GM23338 (cell line): ENCODE results near the gene PDX1.

Experiments used
- EZH2 ChIP-seq: fragments of 200-600 bp; sonication (generic); IDR thresholded peaks from one replicate; pipeline ENCODE4 v1.8.0; 2017; ENCODE audit warnings: antibody characterized with exemption, mild to moderate bottlenecking, low read depth; ENCODE audit not compliant: unreplicated experiment
- EZH2phosphoT487 ChIP-seq: fragments of 200-600 bp; sonication (generic); IDR thresholded peaks from one replicate; pipeline ENCODE4 v1.8.1; 2018; ENCODE audit warnings: antibody characterized with exemption; ENCODE audit not compliant: unreplicated experiment
- JUNB ChIP-seq: IDR thresholded peaks from one replicate; pipeline ENCODE4 v1.6.1; 2016; ENCODE audit warnings: antibody characterized with exemption; ENCODE audit not compliant: unreplicated experiment
- NANOG ChIP-seq: IDR thresholded peaks from 2 replicates; pipeline ENCODE4 v1.6.1; 2016; ENCODE audit warnings: antibody characterized with exemption, borderline replicate concordance
- POLR2AphosphoS5 ChIP-seq: IDR thresholded peaks from 2 replicates; pipeline ENCODE4 v1.6.1; 2016; ENCODE audit warnings: antibody characterized with exemption, low read depth
- ZNF114 ChIP-seq: fragments of 250-450 bp; sonication (Bioruptor Pico); IDR thresholded peaks from 2 replicates; pipeline ENCODE4 v1.5.0; 2020; ENCODE audit warnings: mild to moderate bottlenecking, moderate library complexity
- TF ChIP-seq, protein P1 (sequence below), 2 experiments: fragments of 200-600 bp in 1 of 2; sonication (generic) in 1 of 2; conservative IDR thresholded peaks; 2 replicates each; pipeline versions ENCODE4 v1.5.1 to v1.6.1; 2016 to 2017; ENCODE audit warnings: antibody characterized with exemption in 2 of 2, low read depth in 2 of 2, mild to moderate bottlenecking in 2 of 2, moderate library complexity in 1 of 2
- TF ChIP-seq, protein P2 (sequence below): IDR thresholded peaks from 2 replicates; pipeline ENCODE4 v1.6.1; 2016; ENCODE audit warnings: antibody characterized with exemption
- TF ChIP-seq, protein P3 (sequence below): IDR thresholded peaks from one replicate; pipeline ENCODE4 v1.6.1; 2018; ENCODE audit warnings: antibody characterized with exemption; ENCODE audit not compliant: unreplicated experiment

DNA sequence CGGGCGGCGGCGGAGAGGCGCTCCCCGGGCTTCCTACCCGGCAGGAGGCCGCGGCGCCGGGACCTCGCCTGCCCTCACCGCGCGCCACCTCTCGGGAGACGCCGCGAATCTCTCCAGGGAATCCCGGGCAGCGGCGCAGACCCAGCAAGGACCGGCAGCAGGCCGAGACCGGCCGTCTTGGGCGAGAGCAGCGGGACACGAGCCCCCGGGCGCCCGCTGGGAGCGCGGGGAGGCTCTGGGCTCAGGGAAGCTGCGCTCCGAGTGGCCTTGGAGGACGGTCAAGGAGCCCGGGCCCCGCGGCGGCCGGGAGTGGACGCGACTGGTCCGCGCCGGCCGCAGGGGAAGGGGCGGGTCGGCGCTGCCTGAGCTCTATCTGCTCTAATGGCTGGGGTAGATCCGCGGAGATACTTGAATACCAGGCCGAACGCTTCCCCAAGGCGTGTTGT, 34.6 kb downstream of the PDX1 start:
- TF ChIP-seq, protein P1, sequence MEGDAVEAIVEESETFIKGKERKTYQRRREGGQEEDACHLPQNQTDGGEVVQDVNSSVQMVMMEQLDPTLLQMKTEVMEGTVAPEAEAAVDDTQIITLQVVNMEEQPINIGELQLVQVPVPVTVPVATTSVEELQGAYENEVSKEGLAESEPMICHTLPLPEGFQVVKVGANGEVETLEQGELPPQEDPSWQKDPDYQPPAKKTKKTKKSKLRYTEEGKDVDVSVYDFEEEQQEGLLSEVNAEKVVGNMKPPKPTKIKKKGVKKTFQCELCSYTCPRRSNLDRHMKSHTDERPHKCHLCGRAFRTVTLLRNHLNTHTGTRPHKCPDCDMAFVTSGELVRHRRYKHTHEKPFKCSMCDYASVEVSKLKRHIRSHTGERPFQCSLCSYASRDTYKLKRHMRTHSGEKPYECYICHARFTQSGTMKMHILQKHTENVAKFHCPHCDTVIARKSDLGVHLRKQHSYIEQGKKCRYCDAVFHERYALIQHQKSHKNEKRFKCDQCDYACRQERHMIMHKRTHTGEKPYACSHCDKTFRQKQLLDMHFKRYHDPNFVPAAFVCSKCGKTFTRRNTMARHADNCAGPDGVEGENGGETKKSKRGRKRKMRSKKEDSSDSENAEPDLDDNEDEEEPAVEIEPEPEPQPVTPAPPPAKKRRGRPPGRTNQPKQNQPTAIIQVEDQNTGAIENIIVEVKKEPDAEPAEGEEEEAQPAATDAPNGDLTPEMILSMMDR (conservative IDR thresholded peaks at IDR 0.05; ENCODE audit: low read depth in 2 of 2): no peak
- TF ChIP-seq POLR2AphosphoS5: no peak
- TF ChIP-seq EZH2phosphoT487: peak; percentile 39
- peak; percentile 52 for TF ChIP-seq EZH2
- TF ChIP-seq NANOG: no peak
- TF ChIP-seq, protein P2, sequence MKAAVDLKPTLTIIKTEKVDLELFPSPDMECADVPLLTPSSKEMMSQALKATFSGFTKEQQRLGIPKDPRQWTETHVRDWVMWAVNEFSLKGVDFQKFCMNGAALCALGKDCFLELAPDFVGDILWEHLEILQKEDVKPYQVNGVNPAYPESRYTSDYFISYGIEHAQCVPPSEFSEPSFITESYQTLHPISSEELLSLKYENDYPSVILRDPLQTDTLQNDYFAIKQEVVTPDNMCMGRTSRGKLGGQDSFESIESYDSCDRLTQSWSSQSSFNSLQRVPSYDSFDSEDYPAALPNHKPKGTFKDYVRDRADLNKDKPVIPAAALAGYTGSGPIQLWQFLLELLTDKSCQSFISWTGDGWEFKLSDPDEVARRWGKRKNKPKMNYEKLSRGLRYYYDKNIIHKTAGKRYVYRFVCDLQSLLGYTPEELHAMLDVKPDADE: no peak
- TF ChIP-seq JUNB: no peak
- TF ChIP-seq, protein P3, sequence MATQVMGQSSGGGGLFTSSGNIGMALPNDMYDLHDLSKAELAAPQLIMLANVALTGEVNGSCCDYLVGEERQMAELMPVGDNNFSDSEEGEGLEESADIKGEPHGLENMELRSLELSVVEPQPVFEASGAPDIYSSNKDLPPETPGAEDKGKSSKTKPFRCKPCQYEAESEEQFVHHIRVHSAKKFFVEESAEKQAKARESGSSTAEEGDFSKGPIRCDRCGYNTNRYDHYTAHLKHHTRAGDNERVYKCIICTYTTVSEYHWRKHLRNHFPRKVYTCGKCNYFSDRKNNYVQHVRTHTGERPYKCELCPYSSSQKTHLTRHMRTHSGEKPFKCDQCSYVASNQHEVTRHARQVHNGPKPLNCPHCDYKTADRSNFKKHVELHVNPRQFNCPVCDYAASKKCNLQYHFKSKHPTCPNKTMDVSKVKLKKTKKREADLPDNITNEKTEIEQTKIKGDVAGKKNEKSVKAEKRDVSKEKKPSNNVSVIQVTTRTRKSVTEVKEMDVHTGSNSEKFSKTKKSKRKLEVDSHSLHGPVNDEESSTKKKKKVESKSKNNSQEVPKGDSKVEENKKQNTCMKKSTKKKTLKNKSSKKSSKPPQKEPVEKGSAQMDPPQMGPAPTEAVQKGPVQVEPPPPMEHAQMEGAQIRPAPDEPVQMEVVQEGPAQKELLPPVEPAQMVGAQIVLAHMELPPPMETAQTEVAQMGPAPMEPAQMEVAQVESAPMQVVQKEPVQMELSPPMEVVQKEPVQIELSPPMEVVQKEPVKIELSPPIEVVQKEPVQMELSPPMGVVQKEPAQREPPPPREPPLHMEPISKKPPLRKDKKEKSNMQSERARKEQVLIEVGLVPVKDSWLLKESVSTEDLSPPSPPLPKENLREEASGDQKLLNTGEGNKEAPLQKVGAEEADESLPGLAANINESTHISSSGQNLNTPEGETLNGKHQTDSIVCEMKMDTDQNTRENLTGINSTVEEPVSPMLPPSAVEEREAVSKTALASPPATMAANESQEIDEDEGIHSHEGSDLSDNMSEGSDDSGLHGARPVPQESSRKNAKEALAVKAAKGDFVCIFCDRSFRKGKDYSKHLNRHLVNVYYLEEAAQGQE: no peak
- no peak for TF ChIP-seq ZNF114 (CRISPR knock-in tag)
